ENCODE data around the gene KHK. TPM values are rescaled to one million over a fixed set of nuclear protein-coding genes. Genes with fewer than 3 reads are reported as not detected.

KHK gene
- 0.28 and 1.3 TPM in 2 replicates for polyA plus RNA-seq

DNA sequence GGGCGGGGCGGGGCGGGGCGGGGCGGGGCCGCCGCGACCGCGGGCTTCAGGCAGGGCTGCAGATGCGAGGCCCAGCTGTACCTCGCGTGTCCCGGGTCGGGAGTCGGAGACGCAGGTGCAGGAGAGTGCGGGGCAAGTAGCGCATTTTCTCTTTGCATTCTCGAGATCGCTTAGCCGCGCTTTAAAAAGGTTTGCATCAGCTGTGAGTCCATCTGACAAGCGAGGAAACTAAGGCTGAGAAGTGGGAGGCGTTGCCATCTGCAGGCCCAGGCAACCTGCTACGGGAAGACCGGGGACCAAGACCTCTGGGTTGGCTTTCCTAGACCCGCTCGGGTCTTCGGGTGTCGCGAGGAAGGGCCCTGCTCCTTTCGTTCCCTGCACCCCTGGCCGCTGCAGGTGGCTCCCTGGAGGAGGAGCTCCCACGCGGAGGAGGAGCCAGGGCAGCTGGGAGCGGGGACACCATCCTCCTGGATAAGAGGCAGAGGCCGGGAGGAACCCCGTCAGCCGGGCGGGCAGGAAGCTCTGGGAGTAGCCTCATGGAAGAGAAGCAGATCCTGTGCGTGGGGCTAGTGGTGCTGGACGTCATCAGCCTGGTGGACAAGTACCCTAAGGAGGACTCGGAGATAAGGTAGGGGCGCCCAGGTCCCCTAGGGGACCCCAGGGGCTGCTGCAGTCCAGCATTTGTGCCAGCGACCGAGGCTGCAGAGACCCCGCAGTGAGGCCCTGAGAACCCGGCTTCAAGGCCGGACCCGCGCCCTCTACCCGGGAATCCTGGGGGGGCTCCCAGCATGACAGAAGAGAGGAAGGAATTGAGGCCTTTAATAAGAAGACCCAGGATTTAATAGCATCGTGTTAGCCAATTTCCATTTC is at the start of gene KHK:
Gene KHK (plus strand): TSS at position 49 of the 870 bp plus-strand sequence. CDS start 488 bp downstream, at position 537.

DNA sequence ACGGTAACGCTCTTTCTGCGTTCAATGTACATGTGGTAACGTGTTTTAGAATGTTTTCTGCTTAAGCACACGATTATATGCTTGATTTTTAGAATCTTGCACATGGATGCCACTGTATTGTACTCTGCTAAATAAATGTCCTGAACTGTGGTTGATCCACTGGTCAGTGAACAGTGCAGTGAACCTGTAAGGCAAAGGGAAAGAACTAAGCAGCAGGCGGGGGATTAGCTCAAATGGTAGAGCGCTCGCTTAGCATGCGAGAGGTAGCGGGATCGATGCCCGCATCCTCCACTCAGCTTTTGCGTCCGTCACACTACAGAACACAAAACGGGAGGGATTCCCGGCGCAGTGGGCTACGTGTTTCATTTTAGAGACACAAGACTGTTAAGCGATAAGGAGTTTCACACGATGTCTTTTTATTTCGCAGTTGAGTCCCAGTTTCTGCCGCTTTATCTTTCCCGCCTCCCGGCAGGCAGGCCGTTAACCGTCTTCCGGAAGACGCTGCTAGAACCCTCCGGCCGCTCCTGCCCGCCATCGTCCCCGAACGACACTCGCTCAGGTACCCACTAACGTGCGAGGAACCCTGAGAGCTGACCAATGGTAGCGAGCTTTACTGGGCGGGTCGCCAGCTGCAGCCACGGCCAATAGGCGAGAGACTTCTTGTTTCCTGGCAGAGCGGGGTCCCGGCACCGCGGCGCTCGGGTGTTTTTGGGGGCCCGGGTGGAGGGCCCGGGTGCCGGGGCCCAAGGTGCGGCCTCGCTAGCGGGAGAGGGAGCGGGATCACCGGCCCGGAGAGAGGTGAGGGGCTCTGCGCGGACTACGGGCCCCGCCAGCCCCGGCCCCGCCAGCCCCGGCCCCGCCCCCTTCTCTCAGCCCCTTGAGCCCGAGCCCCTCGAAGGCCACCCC is 35.3 kb upstream of the KHK start, which contains the start of gene AGBL5:
Gene AGBL5 (plus strand): TSS at position 673 of the 906 bp plus-strand sequence. CDS start 1,291 bp downstream, outside the sequence.

DNA sequence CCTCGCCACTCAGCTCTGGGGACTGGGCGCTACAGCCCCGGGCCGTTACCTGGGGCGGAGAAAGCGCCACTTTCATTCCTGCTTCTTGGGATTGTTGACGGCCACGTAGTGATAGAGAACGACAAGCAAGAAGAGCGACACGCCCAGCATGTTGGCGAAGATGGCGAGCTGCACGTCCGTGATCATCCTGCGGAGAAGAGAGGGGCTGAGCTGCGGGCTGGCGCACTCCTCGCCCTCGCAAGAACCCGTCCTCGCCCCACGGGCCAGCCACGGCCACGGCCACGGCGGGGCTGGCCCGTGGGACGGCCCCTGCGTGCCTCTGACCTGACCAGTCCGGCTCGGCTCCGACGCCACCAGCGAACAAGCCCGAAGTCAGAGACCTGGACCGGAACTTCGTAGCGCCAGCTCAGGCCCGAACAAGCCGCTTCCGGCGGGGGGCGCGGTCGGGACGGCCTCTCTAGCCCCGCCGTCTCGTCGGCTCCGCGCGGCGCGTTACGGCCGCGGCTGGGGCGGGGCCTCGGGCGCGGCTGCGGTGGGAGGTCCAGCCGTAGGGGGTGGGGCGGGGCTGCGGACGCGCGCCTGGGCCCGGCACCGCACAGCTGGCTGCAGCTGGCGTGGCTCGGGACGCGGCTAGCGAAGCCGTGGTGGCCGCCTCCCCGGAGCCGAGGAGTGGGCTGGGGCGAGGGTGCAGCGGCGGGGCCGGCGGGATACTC is 15.1 kb upstream of the KHK start, which contains the start of gene OST4:
Gene OST4 (minus strand): TSS at position 378 of the 713 bp plus-strand sequence.

DNA sequence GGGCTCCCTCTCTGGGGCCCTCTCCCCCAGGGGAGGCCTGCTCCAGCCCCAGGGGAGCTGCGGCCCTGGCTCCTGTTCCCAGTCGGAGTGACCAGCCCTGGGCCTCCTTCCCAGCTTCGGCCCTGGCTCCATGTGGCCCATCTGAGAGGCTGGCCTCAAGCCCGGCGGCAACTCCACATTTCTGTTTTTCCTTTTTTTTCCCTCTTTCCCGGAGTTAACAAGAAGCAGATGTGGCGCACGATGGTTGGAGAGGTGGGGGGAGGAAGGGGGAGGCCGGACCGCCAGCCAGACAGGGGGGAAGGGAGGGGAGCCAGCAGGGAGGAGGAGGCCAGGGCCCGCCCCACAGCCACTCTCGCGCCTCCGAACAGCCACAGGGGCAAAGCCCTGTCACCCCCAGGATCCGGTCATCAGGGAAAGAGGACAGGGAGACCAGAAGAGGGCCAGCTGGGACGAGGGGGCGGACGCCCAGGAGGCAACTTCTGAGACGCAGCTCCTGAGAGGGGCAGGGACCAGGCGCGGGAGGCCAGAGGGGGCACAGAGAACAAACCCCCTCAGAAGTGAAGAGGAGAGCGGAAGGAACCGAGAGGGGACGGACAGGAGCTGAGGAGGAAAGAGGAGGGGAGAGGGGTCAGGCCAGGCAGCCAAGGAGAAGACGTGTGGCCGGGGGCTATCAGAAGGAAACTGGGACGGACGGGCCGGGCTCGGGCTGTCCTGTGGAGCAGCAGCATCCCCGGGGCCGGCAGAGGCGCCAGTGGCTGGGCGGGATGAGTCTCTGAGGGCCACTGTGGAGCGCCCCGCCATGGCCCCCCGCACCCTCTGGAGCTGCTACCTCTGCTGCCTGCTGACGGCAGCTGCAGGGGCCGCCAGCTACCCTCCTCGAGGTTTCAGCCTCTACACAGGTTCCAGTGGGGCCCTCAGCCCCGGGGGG is 8.0 kb upstream of the KHK start, which contains the start of gene EMILIN1:
Gene EMILIN1 (plus strand): TSS at position 349 of the 928 bp plus-strand sequence. CDS start 451 bp downstream, at position 800.

DNA sequence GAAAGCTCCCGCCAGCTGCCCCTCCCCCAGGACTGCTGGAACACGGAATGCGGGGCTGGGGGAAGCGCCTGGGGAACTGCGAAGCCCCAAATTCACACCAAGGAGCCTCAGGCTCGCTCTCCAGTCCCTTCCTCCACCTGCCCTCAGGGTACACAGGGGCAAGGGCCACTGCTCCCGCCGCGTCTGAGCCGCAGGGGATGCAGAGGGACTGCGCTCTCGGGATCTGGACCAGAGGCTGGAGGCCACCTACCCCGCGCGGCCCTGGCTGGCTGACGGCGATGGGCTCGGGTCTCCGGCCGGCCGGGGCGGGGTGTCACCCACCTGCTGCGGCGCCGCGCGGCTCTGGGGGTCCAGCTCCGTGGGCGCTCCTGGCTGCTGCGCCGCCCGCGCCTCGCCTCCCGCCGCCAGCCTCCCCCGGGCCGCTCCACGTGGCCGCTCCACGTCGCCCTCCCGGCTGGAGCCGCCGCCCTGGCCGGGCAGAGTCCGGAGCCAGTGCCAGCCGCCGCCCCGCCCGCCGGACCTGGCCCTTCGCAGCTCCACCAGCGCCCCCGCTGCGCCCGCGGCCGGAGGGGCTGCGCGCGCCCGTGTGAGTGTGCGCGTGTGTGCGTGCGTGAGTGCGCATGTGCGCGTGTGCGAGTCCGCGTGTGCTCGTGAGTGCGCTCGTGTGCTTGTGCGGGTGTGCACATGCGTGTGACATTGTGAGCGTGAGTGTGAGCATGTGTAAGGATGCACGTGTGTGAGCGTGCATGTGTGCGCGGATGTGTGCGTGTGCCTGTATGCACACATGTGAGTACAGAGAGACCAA is 32.2 kb downstream of the KHK start, which contains the start of gene CGREF1:
Gene CGREF1 (minus strand): TSS at position 604 of the 805 bp plus-strand sequence. CDS start 14,762 bp downstream, outside the sequence.

DNA sequence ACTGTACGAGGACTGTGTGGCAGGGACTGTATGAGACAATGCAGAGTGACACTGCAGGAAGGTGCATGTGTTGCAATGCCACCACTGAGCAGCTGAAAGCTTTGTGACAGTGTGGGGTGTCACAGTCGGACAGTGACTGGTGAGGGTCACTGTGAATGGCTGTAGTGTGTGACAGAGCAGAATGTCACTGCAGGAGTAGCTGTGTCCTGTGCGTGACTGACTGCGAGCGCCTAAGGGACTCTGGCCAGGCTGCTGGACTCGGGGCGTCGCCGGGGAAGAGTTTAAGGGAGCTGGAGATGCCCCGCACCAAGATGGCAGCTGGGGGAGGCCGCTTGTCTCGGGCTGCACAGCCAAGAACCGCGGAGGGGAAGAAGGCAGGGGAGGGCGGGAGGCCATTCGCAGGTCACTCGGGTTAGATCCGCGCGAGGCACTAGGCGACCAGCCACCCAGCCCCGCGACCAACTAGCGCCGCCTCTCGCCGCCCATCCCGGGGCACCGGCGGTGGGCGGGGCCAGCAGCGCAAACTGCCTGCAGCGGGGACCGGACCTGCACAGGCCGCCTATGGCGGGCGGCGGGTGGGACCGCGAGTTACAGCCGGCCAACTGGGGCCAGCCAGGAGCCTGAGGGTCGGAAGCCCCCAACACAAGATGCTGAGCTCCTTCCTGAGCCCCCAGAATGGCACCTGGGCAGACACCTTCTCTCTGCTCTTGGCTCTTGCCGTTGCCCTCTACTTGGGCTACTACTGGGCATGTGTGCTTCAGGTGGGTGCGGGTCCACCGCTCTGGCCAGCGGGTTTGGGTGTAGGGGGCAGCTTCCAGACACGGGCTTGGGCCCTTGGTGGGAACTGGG is 37.0 kb downstream of the KHK start, which contains the start of gene ABHD1:
Gene ABHD1 (plus strand): TSS at position 514 of the 849 bp plus-strand sequence. CDS start 134 bp downstream, at position 648.

DNA sequence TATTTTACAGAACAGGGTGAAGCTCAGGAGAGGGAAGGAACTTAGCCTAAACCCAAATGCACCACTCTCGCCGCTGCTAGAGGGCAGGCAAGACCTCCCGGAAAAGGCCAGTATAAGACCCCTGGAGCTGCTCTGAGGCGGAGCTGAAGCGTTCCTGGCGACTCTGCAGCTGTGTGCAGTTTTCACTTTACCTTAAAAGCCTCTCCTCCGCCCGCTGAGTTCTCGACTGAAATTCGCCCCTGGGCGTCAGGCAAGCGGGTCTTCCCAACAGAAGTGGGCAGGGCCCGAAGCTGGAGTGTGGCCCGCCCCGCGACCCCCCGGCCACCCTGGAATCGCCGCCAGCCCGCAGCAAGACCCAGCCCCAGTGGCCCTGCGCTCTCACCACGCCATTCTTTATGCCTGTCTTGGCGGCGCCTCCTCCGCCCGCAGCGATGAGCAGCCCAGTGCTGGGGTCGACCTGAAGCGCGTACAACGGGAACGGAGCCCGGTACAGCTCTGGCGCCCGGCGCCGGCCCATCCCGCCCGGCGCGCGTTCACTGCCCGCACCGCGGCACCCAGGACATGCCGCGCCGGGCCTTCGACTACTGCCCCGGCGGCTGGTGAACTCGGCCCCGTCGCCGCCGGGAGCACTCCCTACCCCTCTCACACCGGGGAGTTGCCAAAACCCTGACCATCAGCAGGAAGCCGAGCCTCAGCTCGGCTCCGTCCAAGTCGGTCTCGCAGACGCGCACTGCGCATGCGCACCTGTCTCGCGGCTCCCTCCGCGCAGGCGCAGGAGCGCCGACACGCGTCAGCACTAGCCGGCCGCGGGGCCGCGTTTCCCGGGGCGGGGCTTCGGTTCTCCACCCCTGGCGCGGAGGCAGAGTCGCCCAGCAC is 47.6 kb downstream of the KHK start, which contains the start of gene PREB:
Gene PREB (minus strand): TSS at position 732 of the 876 bp plus-strand sequence. CDS start 215 bp downstream, at position 517.

DNA sequence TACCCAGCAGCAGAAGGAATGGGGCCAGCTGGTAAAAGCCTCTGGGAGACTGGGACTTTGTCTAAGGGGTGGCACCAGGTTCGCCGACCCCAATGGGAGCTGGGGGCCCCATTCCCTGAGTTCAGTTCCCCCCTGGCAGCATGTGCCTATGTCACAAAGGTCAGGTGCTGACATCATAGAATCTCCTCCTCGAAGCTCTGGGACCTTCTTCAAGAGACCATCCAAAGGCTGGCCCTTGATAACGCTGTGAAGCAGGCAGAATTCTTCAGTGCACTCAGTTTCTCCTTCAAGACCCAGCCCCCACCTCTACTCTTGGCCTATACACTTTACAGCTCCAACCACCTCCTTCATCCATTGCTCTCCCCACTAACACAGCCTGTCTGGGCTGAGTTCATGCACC is 52.7 kb downstream of the KHK start, which contains the start of gene PRR30:
Gene PRR30 (minus strand): TSS at position 101 of the 400 bp plus-strand sequence. CDS start 1,081 bp downstream, outside the sequence.

DNA sequence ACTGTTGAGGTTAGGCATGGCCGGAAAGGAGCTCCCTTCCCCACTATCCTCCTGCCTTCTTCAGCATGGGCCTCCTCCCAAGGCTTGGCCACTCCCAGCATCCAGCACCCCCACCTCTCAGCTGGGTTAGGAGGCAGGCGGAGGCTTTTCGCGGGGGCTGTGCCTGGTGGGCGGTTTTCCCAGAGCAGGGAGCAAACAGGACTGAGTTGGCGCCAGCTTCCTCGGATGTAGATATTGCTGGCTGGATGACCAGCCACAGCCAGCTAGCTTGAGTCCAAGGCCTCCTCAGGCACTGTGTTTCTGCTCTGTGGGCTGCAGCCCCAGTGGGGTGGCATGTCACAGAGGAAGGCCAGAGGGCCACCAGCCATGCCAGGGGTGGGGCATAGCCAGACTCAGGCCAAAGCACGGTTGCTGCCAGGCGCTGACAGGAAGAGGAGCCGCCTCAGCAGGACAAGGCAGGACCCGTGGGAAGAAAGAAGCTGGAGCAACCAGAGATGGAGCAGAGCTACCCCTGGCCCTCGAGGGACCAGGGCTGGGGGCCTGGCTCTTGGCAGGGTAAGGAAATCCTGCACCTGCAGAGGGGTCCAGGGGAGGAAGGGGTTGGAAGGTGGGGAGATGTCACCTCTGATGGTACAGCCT is 62.3 kb downstream of the KHK start, which contains the start of gene TCF23:
Gene TCF23 (plus strand): TSS at position 204 of the 639 bp plus-strand sequence. CDS start 130 bp downstream, at position 334.

Other genes with a start within 250 kb of the KHK start
- gene DPYSL5, start 238.6 kb upstream of the KHK start, polyA plus RNA-seq: 10.1 and 11.6 TPM in 2 replicates
- gene MAPRE3, start 116.1 kb upstream of the KHK start, polyA plus RNA-seq: 17.4 and 20.0 TPM in 2 replicates
- gene TMEM214, start 53.8 kb upstream of the KHK start, polyA plus RNA-seq: 11.2 and 12.8 TPM in 2 replicates
- 2.1 and 2.3 TPM in 2 replicates for gene AGBL5, start 35.1 kb upstream of the KHK start, polyA plus RNA-seq
- 651 and 832 TPM in 2 replicates for gene OST4, start 15.1 kb upstream of the KHK start, polyA plus RNA-seq
- not detected in 2 replicates for gene EMILIN1, start 8.2 kb upstream of the KHK start, polyA plus RNA-seq
- 28.9 and 37.0 TPM in 2 replicates for gene CGREF1, start 32.4 kb downstream of the KHK start, polyA plus RNA-seq
- gene ABHD1, start 37.0 kb downstream of the KHK start, polyA plus RNA-seq: not detected in 2 replicates
- gene PREB, start 47.9 kb downstream of the KHK start, polyA plus RNA-seq: 13.8 and 25.2 TPM in 2 replicates
- not detected in 2 replicates for gene PRR30, start 52.6 kb downstream of the KHK start, polyA plus RNA-seq
- gene TCF23, start 62.2 kb downstream of the KHK start, polyA plus RNA-seq: not detected in 2 replicates
- 123 and 146 TPM in 2 replicates for gene ATRAID, start 125.3 kb downstream of the KHK start, polyA plus RNA-seq
- gene SLC5A6, start 125.5 kb downstream of the KHK start, polyA plus RNA-seq: 7.2 and 9.7 TPM in 2 replicates
- 4.1 and 4.9 TPM in 2 replicates for gene CAD, start 130.6 kb downstream of the KHK start, polyA plus RNA-seq
- 6.0 TPM in 1 of 2 replicates, not detected in the other for gene SLC30A3, start 176.3 kb downstream of the KHK start, polyA plus RNA-seq
- not detected in 2 replicates for gene DNAJC5G, start 188.7 kb downstream of the KHK start, polyA plus RNA-seq
- not detected in 2 replicates for gene TRIM54, start 195.7 kb downstream of the KHK start, polyA plus RNA-seq
- 0.43 TPM in 1 of 2 replicates, not detected in the other for gene UCN, start 221.7 kb downstream of the KHK start, polyA plus RNA-seq
- gene MPV17, start 236.3 kb downstream of the KHK start, polyA plus RNA-seq: 142 and 167 TPM in 2 replicates